Neuron (in vitro differentiated cells): ENCODE data around the gene ABHD5.
A peak's percentile ranks its signal among the peaks of the same experiment; 100 is the strongest.

Experiments
- H2AFZ ChIP-seq: one replicate; pipeline ENCODE4 v1.6.1; 2013; ENCODE audit warnings: low read depth, mild to moderate bottlenecking, inconsistent platforms, low read length, moderate library complexity
- H3K27me3 ChIP-seq: one replicate; pipeline ENCODE4 v1.6.1; 2013; ENCODE audit warnings: low read length; ENCODE audit not compliant: insufficient read depth
- H3K36me3 ChIP-seq: one replicate; pipeline ENCODE4 v1.6.1; 2013; ENCODE audit warnings: low read length; ENCODE audit not compliant: insufficient read depth
- H3K4me1 ChIP-seq: one replicate; pipeline ENCODE4 v1.6.1; 2013; ENCODE audit warnings: low read length; ENCODE audit not compliant: insufficient read depth
- H3K4me3 ChIP-seq: 2 replicates; pipeline ENCODE4 v1.5.1; 2013; ENCODE audit warnings: mild to moderate bottlenecking, low read length, moderate library complexity
- H3K9me3 ChIP-seq: one replicate; pipeline ENCODE4 v1.6.1; 2013; ENCODE audit warnings: low read length

Gene ABHD5

DNA sequence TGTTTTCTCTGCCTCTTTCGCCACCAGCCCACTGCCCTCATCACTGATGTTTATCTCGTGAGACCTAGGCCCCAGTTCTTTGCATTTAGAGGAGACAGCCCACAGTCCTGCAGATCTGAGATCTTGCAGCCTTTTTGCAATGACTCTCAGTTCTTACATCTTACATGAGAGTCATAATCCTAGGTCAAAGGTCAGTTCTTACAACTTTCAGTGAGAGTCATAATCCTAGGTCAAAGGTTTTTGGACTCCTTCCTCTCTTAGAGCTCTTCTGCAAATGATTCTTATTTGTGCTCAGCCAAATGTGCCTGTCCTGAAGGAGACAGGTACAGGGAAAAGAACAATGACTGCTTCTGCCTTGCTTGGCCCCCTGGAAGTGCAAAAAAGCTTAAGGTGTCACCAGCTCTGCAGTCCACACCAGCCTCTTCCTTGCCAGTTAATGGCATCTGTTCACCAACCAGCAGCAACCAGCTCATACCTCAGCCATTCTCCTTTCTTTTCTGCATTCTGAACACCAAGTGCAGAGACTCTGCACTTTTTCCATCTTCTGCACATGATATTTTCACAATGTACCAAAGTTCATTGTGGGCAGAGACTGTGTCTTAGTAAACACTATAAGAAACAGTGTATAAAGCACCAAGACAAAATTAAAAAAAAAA is 67.1 kb downstream of the ABHD5 start:
- H3K36me3 ChIP-seq: no peaks in the 10 kb centered on the region
- no peaks in the 10 kb centered on the region for H3K9me3 ChIP-seq
- no peaks in the 10 kb centered on the region for H3K4me1 ChIP-seq
- H2AFZ ChIP-seq: no peak overlapping the region
- no peak overlapping the region for H3K4me3 ChIP-seq
- H3K27me3 ChIP-seq: no peaks in the 10 kb centered on the region

DNA sequence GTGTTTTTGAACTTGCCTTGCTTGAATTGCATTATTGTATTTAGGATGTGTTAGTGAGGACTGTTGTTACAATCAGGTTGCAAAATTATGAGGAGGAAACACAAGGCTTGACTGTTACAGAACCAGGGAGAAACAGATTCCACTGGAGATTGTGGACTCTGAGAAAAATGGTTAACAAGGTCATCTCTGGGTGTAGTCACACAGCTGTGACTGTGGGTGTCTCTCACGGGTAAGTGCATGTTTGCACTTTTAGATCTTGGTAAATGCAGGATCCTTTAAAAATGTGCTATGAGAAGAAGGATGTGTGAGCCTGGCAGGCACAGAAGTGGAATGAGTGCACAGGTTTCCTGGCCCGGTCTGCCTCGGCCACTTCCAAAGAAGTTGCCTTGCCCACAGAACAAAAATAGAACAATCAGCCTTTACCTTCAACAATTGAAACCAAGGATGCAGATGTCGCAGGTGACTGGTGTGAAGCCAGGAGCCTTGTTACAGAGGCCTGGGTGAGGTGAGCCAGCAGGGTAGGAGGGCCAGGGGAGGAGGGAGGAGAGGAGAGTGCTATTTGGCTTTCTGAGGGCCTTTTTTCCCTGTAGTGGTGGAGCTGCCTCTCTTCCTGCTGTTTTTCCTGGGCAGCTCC is 68.0 kb downstream of the ABHD5 start:
- Histone ChIP-seq H2AFZ (no peak overlapping the region), H3K4me3 (no peak overlapping the region), H3K36me3 (no peaks in the 10 kb centered on the region), H3K9me3 (no peaks in the 10 kb centered on the region), H3K27me3 (no peaks in the 10 kb centered on the region), H3K4me1 (no peaks in the 10 kb centered on the region)

DNA sequence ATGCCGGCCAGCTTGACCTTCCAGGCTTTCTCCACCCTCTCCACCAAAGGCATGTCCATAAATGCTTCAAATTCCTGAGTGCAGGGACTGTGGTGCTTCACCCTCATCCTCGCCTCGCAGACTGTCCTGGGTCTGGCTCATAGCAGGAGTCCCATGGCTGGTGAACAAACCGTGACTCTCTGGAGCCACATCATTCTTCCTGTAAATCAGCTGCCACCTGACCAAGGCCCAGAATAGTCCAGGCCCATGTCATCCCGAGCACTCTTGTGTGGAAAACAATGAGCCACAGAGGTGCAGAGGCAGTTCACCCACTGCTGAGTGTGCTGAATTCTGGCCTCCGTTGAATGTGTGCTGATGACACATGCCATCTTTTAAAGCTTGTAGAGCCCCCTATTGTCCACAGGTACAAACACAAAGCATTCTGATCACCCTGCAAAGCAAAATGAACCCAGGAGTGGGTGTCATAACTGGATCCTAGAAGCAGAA is 68.6 kb downstream of the ABHD5 start:
- Histone ChIP-seq H2AFZ (no peak overlapping the region), H3K36me3 (no peaks in the 10 kb centered on the region), H3K4me3 (no peak overlapping the region)

DNA sequence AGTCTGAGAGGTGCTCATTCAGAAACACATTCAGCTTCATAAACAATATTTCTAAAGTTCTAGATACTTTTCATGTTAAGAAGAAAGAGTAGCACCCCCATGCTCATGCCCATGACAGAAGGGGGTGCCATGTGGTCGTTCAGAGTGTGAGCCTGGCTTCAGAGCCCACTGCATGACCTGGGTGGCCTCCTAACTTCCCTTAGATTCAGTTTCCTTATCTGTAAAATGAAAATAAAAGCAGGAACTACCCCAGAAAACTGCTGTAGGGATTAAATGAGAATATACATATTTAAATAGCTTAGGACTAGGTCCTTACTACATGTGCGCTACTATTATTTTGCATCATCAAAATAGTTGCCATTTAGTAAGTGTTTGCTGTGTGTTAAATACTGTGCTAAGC is 69.2 kb downstream of the ABHD5 start:
- no peaks in the 10 kb centered on the region for H3K27me3 ChIP-seq
- no peak overlapping the region for H3K4me3 ChIP-seq
- no peaks in the 10 kb centered on the region for H3K36me3 ChIP-seq
- no peaks in the 10 kb centered on the region for H3K9me3 ChIP-seq
- H2AFZ ChIP-seq: no peak overlapping the region
- no peaks in the 10 kb centered on the region for H3K4me1 ChIP-seq

More for the DNA sequence above, 68.6 kb downstream of the ABHD5 start:
- Histone ChIP-seq H3K9me3 (no peaks in the 10 kb centered on the region), H3K4me1 (no peaks in the 10 kb centered on the region), H3K27me3 (no peaks in the 10 kb centered on the region)

DNA sequence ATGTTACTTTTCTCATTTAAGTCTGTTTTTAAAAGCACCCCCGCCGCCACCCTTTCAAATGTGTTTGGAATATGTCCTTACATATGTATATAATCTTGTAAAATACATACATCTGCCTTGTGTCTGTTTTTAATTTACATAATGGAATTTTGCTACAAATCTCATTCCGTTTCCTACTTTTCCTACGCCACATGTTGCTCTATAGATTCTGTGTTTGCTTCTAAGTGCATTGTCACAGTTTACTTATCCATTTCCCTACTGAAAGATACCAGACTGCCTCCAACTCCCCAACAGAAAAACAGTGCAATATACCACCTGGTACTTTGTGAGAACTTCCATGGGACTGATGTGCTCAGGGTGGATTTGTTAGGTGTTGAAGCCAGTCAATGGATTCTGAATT is 70.2 kb downstream of the ABHD5 start:
- Histone ChIP-seq H3K4me3 (no peak overlapping the region), H3K36me3 (no peaks in the 10 kb centered on the region), H2AFZ (no peak overlapping the region), H3K4me1 (no peaks in the 10 kb centered on the region), H3K9me3 (no peaks in the 10 kb centered on the region), H3K27me3 (no peaks in the 10 kb centered on the region)

DNA sequence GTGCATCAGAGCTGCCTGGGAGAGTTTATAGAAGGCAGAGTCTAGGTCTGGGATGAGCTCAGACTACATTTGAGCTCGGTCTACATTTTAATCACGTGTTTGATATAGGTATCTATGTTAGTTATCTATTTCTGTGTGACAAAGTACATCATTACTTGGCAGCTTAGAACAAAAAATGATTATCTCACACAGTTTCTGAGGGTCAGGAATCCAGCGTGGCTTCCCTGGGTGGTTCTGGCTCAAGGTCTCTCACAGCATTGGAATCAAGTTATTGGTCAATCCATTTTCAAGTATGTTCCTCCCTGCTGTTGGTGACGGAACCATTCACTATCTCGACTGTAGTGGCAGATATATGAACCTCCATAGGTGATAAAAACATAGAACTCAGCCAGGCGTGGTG is 71.7 kb downstream of the ABHD5 start:
- Histone ChIP-seq H2AFZ (no peak overlapping the region), H3K4me3 (no peak overlapping the region), H3K9me3 (no peaks in the 10 kb centered on the region), H3K36me3 (no peaks in the 10 kb centered on the region), H3K27me3 (no peaks in the 10 kb centered on the region), H3K4me1 (no peaks in the 10 kb centered on the region)

DNA sequence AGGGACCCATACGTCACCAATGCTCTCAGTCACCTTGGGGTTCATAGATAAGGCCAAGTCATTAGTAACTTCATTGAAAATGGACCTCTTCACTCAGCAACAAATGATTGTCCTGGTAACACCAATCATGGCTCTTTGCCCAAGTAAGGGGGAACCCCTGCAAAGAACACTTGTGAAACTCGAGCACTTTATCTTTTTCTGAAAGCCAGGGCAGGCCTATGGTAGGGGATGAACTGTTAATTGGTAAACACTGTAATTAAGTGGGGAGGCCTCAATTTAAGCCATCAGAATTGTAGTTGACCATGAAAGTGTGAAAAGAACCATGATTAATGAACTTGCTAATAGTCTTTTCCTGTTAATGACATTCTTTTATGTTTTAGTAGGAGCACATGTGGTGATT is 73.3 kb downstream of the ABHD5 start:
- H3K4me3 ChIP-seq: no peak overlapping the region
- no peaks in the 10 kb centered on the region for H3K9me3 ChIP-seq
- peaks cover 6% of the 10 kb centered on the region for H3K27me3 ChIP-seq
- H3K36me3 ChIP-seq: no peaks in the 10 kb centered on the region
- no peak overlapping the region for H2AFZ ChIP-seq
- H3K4me1 ChIP-seq: no peaks in the 10 kb centered on the region

DNA sequence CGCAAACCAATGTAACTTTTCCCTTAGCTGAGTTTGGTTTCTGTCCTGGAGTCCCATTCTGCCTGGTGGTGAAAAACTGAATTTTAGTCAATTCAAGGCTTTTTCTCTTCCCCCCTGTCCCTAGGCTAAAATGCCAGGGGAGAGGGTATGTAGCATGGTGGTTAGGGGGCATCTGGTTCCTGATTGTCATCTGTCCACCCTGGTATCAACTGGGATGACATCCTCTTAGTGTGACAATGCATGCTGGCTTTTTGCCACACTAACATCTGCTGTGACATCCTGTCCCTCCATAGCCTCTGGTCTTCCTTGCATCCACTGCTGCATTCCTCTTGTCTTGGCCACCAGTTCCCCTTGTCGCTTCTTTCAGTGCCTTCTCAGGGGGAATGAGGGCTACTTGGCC is 73.7 kb downstream of the ABHD5 start:
- Histone ChIP-seq H3K4me1 (no peaks in the 10 kb centered on the region), H3K27me3 (peaks cover 6% of the 10 kb centered on the region), H2AFZ (no peak overlapping the region), H3K4me3 (no peak overlapping the region), H3K9me3 (no peaks in the 10 kb centered on the region), H3K36me3 (no peaks in the 10 kb centered on the region)

DNA sequence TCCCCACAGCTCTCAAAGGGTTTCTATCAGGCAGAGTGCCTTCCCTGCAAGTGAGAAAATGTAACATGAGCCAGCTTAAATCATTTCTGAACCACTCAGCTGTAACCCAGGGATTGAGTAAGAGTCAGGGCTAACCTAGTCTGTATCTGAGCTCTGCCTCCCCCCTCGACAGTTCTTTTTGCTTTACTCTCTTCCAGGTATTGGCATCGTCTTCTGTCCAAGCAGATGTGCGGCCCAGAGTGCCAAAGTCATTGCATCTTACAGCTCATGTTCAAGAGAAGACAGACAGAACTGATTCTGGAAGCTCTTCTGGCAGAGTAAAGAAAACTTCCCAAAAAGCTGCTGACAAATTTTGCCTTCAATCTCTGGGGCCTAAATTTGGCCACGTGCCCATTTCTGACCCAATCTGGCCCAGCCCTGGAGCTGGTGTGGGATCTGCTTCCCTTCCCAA is 74.8 kb downstream of the ABHD5 start:
- H3K9me3 ChIP-seq: no peaks in the 10 kb centered on the region
- H3K27me3 ChIP-seq: peaks cover 6% of the 10 kb centered on the region
- no peaks in the 10 kb centered on the region for H3K4me1 ChIP-seq
- no peak overlapping the region for H2AFZ ChIP-seq
- no peak overlapping the region for H3K4me3 ChIP-seq
- no peaks in the 10 kb centered on the region for H3K36me3 ChIP-seq

DNA sequence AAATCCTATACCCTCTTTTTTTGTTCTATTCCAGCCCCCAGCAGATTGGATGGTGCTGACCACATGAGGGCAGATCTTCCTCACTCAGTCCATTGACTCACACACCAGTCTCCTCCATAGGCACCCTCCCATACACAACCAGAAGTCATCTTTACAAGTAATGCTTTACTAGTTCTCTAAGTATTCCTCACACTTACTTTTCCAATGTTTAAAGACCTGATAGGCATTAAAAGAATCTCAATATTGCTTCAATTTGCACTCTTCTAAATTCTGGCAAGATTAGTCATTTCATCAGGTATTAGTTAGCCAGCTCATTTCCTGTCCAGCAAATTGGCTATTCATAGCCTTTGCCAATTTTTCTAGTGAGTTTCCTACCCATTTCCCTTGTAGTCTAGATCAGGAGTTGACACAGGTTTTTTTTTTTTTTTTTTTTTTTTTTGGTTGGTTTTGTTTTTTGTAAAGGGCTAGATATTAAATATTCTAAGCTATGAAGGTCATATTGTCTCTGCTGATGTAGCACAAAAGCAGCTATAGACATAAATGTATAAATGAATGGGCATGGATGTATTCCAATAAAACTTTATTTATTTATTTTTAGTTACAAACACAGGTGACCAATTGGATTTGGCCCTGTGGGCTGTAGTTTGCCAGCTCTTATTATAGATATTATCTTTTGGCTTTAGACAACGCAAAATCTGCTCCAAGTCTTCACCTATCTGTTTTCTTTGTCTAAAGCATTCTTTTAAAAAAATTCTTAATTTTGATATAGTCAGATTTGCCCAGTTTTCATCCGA is 76.1 kb downstream of the ABHD5 start:
- peaks cover 6% of the 10 kb centered on the region for H3K27me3 ChIP-seq
- H3K9me3 ChIP-seq: no peaks in the 10 kb centered on the region
- no peak overlapping the region for H3K4me3 ChIP-seq
- no peak overlapping the region for H2AFZ ChIP-seq
- H3K4me1 ChIP-seq: no peaks in the 10 kb centered on the region
- no peaks in the 10 kb centered on the region for H3K36me3 ChIP-seq

DNA sequence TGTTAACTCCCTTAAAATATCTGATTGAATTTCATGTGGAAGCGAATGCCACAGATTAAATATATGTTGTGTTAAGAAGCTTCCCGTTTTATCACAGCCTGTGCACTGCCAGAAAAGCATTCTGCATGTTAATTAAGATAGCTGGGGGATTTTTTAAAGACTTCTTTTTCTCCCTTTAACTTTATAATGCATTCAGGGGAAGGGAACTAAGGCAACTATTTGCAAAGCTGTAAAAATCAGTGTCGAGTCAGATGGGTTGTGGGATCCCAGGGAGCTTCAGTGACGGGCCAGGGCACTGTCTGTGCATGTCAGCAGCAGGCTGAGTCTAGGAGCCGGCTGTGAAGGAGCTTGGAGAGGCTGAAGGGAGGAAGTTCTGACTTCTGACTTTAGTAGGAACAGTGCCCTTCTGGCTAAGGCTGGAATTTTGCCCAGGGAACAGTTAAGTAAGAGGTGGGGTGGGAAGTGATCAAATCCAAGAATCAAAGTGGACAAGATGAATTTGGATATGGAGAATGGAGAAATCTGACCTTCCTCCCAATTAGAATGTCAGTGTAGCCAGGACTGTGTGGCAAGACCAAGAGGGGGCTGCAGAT is 77.7 kb downstream of the ABHD5 start:
- no peaks in the 10 kb centered on the region for H3K4me1 ChIP-seq
- no peaks in the 10 kb centered on the region for H3K36me3 ChIP-seq

DNA sequence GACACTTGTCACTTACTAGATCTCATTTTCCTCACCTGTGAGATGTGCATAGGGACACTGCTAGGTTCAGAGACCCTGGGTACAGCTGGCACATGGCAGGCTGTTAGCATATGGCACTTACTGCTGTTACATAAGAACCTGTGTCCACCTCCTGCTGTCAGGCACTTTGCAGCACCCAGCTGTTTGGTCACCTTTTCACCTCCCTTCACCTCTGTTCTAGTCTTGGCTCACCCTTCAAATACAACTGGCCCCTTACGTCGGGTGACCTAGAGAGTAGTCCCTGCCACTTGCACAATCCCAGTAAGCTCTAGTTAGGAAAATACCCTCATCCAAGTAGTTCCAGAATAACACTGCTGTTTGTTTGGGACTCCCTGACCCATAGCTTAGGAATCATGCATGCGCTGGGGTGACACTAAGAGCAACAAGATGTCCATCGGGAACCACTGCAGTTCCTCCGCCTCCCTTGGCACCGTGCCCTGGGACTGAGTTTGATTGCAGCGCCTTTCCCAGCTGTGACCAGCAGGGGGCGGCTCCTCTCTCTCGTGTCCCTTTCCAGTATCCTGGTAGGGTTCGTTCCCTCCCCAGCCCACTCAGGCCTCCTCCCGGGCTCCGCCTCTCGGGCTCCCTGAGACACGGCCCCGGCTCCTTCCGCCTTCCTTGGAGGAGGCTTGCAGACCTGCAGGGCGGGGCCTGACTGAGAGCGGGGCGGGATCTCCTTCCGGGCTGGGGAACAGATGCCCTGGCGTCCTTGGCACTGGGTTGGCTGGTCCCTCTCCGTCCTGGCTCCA is 78.6 kb downstream of the ABHD5 start:
- Histone ChIP-seq H3K4me3 (no peak overlapping the region), H2AFZ (peak overlapping the region; percentile 14), H3K27me3 (peaks cover 6% of the 10 kb centered on the region), H3K4me1 (no peaks in the 10 kb centered on the region), H3K36me3 (no peaks in the 10 kb centered on the region), H3K9me3 (no peaks in the 10 kb centered on the region)

More for the DNA sequence above, 77.7 kb downstream of the ABHD5 start:
- Histone ChIP-seq H3K4me3 (no peak overlapping the region), H3K27me3 (peaks cover 6% of the 10 kb centered on the region), H3K9me3 (no peaks in the 10 kb centered on the region), H2AFZ (no peak overlapping the region)
